Ascending aorta (tissue), 2 donors: ENCODE data around the gene VASN. TPM values are rescaled to one million over a fixed set of nuclear protein-coding genes. Genes with fewer than 3 reads are reported as not detected.
A peak's percentile ranks its signal among the peaks of the same experiment; 100 is the strongest.
"Not testable (repeated sequence)": the region's sequence is repeated elsewhere in the genome, so short reads cannot be mapped to it uniquely, and the experiment has no call there.

ENCODE experiments used
- DNase-seq, 2 donors: peaks; one replicate each; pipeline ENCODE4 v3.0.0-alpha.2; 2019; ENCODE audit warnings: low spot score in 2 of 2
- H3K27ac ChIP-seq, 2 donors: fragments of 200-600 bp; sonication (generic); one replicate each; pipeline ENCODE4 v1.5.1; 2016 to 2017; ENCODE audit warnings: mild to moderate bottlenecking in 1 of 2
- H3K27me3 ChIP-seq: fragments of 200-600 bp; sonication (generic); one replicate; pipeline ENCODE4 v1.5.1; 2017
- H3K36me3 ChIP-seq, 2 donors: fragments of 200-600 bp; sonication (generic); one replicate each; pipeline ENCODE4 v1.5.1; 2016
- H3K4me1 ChIP-seq, 2 donors: fragments of 200-600 bp; sonication (generic); one replicate each; pipeline ENCODE4 v1.5.1; 2016 to 2017; ENCODE audit warnings: mild to moderate bottlenecking in 1 of 2
- H3K4me3 ChIP-seq, 2 donors: fragments of 200-600 bp; sonication (generic); one replicate each; pipeline ENCODE4 v1.5.1; 2016 to 2017; ENCODE audit warnings: mild to moderate bottlenecking in 1 of 2
- H3K9me3 ChIP-seq, 2 donors: fragments of 200-600 bp; sonication (generic); one replicate each; pipeline ENCODE4 v1.5.1; 2016
- CTCF ChIP-seq, 3 experiments: fragments of 200-600 bp in 2 of 3; fragments of 450-650 bp in 1 of 3; sonication (generic) in 2 of 3; IDR thresholded peaks; one replicate each; pipeline ENCODE4 v1.5.1; 2016 to 2019; ENCODE audit warnings: antibody characterized with exemption in 3 of 3, mild to moderate bottlenecking in 1 of 3, moderate library complexity in 1 of 3
- intact Hi-C: fragments of 100-400 bp; cut with DNase I; formaldehyde crosslinking; loops from one replicate; pipeline ENCODE4 v1.15.1; 2023
- total RNA-seq: library from RNA; depleted of rRNA; stranded (reverse); fragments of >200 nt; gene quantifications from one replicate; pipeline ENCODE4 v1.1.0, GENCODE V29; 2016

Gene VASN
- total RNA-seq, 1 donor from 2014 or later = 218 TPM

GRCh38 chr16:4391631-4392381, 20.2 kb downstream of the VASN start:
- intact Hi-C loops = no loop called here
- DNase-seq = peak in 1 of 2 donors; percentile 64
- H3K4me1 ChIP-seq = peaks cover 28 to 43% of the 10 kb centered on the region in 2 donors

GRCh38 chr16:4392382-4393239, 21.0 kb downstream of the VASN start:
- no peak overlapping the region for H3K4me3 ChIP-seq
- H3K9me3 ChIP-seq = no peaks in the 10 kb centered on the region
- peaks cover 20 to 35% of the 10 kb centered on the region in 2 donors for H3K4me1 ChIP-seq
- TF ChIP-seq CTCF (IDR thresholded peaks at IDR 0.05) = no peak
- peak in 1 of 2 donors; percentile 77 for DNase-seq
- H3K27ac ChIP-seq = peak overlapping the region; percentile 94 to 99
- H3K27me3 ChIP-seq = no peaks in the 10 kb centered on the region
- peaks cover 0 to 4% of the 10 kb centered on the region in 2 donors for H3K36me3 ChIP-seq
- intact Hi-C loops = no loop called here

More at GRCh38 chr16:4391631-4392381, 20.2 kb downstream of the VASN start:
- Histone ChIP-seq H3K4me3 (no peak overlapping the region), H3K36me3 (peaks cover 0 to 4% of the 10 kb centered on the region in 2 donors), H3K27ac (peak overlapping the region; percentile 94 to 99), H3K27me3 (no peaks in the 10 kb centered on the region), H3K9me3 (no peaks in the 10 kb centered on the region)
- no peak for TF ChIP-seq CTCF (IDR thresholded peaks at IDR 0.05)

- DNase-seq = peak in 1 of 2 donors; percentile 79
- peak overlapping the region; percentile 94 to 99 for H3K27ac ChIP-seq
- no peak overlapping the region for H3K4me3 ChIP-seq
- H3K4me1 ChIP-seq = peaks cover 15 to 31% of the 10 kb centered on the region in 2 donors
- peak in 1 of 3 experiments; percentile 1 for TF ChIP-seq CTCF (IDR thresholded peaks at IDR 0.05)
- intact Hi-C loops = no loop called here
- no peaks in the 10 kb centered on the region for H3K27me3 ChIP-seq
- H3K36me3 ChIP-seq = peaks cover 0 to 4% of the 10 kb centered on the region in 2 donors
- no peaks in the 10 kb centered on the region for H3K9me3 ChIP-seq
Observed at GRCh38 chr16:4393240-4393600, 21.6 kb downstream of the VASN start.

- Histone ChIP-seq H3K4me1 (peaks cover 10 to 25% of the 10 kb centered on the region in 2 donors), H3K27ac (peak overlapping the region; percentile 94 to 99)
- H3K4me3 ChIP-seq, H3K9me3 ChIP-seq, H3K36me3 ChIP-seq, H3K27me3 ChIP-seq, intact Hi-C loops, DNase-seq: not testable (repeated sequence)
Observed at GRCh38 chr16:4393850-4394249, 22.2 kb downstream of the VASN start.

- no peaks in the 10 kb centered on the region for H3K9me3 ChIP-seq
- H3K36me3 ChIP-seq = peaks cover 0 to 4% of the 10 kb centered on the region in 2 donors
- peak overlapping the region in 1 of 2 donors; percentile 5 for H3K27ac ChIP-seq
- intact Hi-C loops = no loop called here
- no peaks in the 10 kb centered on the region for H3K27me3 ChIP-seq
- no peak for TF ChIP-seq CTCF (IDR thresholded peaks at IDR 0.05)
- DNase-seq = no peak
- H3K4me3 ChIP-seq = no peak overlapping the region
- peaks cover 9 to 18% of the 10 kb centered on the region in 2 donors for H3K4me1 ChIP-seq
Observed at GRCh38 chr16:4395055-4395726, 23.5 kb downstream of the VASN start.
